Medulla oblongata (tissue), 1 donor: ENCODE results near the gene LGR6.
A peak's percentile ranks its signal among the peaks of the same experiment; 100 is the strongest.
"Not testable (repeated sequence)": the region's sequence is repeated elsewhere in the genome, so short reads cannot be mapped to it uniquely, and the experiment has no call there.

Source experiments
- DNase-seq: peaks from one replicate; pipeline ENCODE4 v3.0.0-alpha.2; 2015; ENCODE audit errors: extremely low spot score

LGR6 gene

GRCh38 chr1:202343652-202344349, 150.2 kb downstream of the LGR6 start:
- peak; percentile 67 for DNase-seq

GRCh38 chr1:202348005-202348508, 154.5 kb downstream of the LGR6 start:
- DNase-seq: no peak

- DNase-seq: peak; percentile 100
Measured at GRCh38 chr1:202348509-202349205, 155.1 kb downstream of the LGR6 start, which contains the start of gene PPP1R12B. Gene PPP1R12B (plus strand): TSS chr1:202348699. CDS start chr1:202348852, 153 bp downstream.

GRCh38 chr1:202349206-202349928, 155.8 kb downstream of the LGR6 start:
- peak; percentile 53 for DNase-seq

GRCh38 chr1:202351725-202352124, 158.1 kb downstream of the LGR6 start:
- DNase-seq: no peak

GRCh38 chr1:202352583-202353197, 159.1 kb downstream of the LGR6 start:
- not testable (repeated sequence) for DNase-seq

- no peak for DNase-seq
Measured at GRCh38 chr1:202355944-202356553, 162.4 kb downstream of the LGR6 start.

GRCh38 chr1:202357506-202357905, 163.9 kb downstream of the LGR6 start:
- DNase-seq: no peak

- DNase-seq: no peak
Measured at GRCh38 chr1:202361224-202361623, 167.6 kb downstream of the LGR6 start.

- DNase-seq: peak; percentile 25
Measured at GRCh38 chr1:202361701-202362100, 168.1 kb downstream of the LGR6 start.

- no peak for DNase-seq
Measured at GRCh38 chr1:202362212-202362611, 168.6 kb downstream of the LGR6 start.

GRCh38 chr1:202365092-202365815, 171.7 kb downstream of the LGR6 start:
- DNase-seq: no peak

- DNase-seq: no peak
Measured at GRCh38 chr1:202367271-202367670, 173.7 kb downstream of the LGR6 start.
